Duodenal mucosa (tissue), 2 donors: ENCODE results near the gene SERGEF.

Experiments used
- H3K27ac ChIP-seq: one replicate; pipeline ENCODE4 v1.7.0; 2013; ENCODE audit warnings: low read depth, low read length
- H3K27me3 ChIP-seq, 2 donors: one replicate each; pipeline ENCODE4 v1.7.0; 2013; ENCODE audit warnings: low read length in 2 of 2, control low read depth in 1 of 2; ENCODE audit not compliant: insufficient read depth in 2 of 2, control insufficient read depth in 1 of 2
- H3K36me3 ChIP-seq, 2 donors: one replicate each; pipeline ENCODE4 v1.7.0; 2013; ENCODE audit warnings: low read length in 2 of 2, control low read depth in 1 of 2; ENCODE audit not compliant: insufficient read depth in 2 of 2, control insufficient read depth in 1 of 2
- H3K4me1 ChIP-seq, 2 donors: one replicate each; pipeline ENCODE4 v1.7.0; 2013; ENCODE audit warnings: low read length in 2 of 2, control low read depth in 1 of 2; ENCODE audit not compliant: insufficient read depth in 2 of 2, control insufficient read depth in 1 of 2
- H3K4me3 ChIP-seq, 2 donors: one replicate each; pipeline ENCODE4 v1.7.0; 2013; ENCODE audit warnings: low read length in 2 of 2, low read depth in 1 of 2
- H3K9ac ChIP-seq, 2 donors: one replicate each; pipeline ENCODE4 v1.7.0; 2013; ENCODE audit warnings: low read length in 2 of 2, low read depth in 1 of 2
- H3K9me3 ChIP-seq, 2 donors: one replicate each; pipeline ENCODE4 v1.7.0; 2013; ENCODE audit warnings: low read length in 2 of 2, control low read depth in 1 of 2; ENCODE audit not compliant: control insufficient read depth in 1 of 2

The SERGEF gene

DNA sequence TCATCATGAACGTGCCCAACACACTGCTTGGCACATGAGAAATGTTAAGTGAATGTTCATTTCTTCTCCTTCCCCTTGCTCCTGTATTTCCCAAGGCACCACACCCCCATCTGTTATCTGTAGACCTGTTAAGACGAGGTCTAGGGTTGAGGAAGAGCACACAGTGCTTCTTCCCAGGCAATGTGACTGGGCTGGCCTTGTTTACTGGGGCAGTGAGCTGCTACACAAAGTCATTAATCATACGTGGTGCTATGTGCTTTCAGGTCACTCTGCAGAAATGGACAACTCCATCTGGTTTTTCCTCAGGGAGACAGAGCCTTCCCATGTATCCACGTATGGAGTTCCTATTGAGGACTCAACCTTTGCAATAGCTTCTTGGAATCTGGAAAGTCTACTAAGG, 159.6 kb downstream of the SERGEF start:
- no peaks in the 10 kb centered on the region for H3K36me3 ChIP-seq

DNA sequence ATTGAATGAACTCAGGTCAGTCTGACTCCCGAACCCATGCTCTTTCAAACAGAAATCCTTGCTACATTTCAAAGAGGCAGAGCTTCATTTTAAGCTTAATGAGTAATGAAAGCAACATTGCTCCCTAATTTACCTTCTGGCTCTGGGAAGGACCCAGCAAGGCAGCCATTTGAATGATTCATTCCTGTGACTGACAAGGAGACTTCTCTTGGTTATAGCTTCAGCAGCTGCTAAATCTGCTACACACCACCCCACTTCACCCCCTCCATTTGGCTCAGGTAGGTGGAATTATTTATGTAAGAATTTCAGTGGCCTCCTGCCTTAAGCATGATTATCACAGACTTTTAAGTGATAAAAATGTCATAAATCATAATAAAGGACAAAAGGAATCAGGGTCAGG, 160.6 kb downstream of the SERGEF start:
- Histone ChIP-seq H3K9ac (no peak overlapping the region), H3K27ac (no peak overlapping the region), H3K9me3 (no peaks in the 10 kb centered on the region), H3K36me3 (no peaks in the 10 kb centered on the region), H3K27me3 (no peaks in the 10 kb centered on the region), H3K4me1 (peaks cover 0 to 13% of the 10 kb centered on the region in 2 donors), H3K4me3 (no peak overlapping the region)

More for the DNA sequence above, 159.6 kb downstream of the SERGEF start:
- no peak overlapping the region for H3K4me3 ChIP-seq
- no peak overlapping the region for H3K27ac ChIP-seq
- peaks cover 0 to 13% of the 10 kb centered on the region in 2 donors for H3K4me1 ChIP-seq
- H3K9me3 ChIP-seq, result no peaks in the 10 kb centered on the region
- no peaks in the 10 kb centered on the region for H3K27me3 ChIP-seq
- no peak overlapping the region for H3K9ac ChIP-seq

DNA sequence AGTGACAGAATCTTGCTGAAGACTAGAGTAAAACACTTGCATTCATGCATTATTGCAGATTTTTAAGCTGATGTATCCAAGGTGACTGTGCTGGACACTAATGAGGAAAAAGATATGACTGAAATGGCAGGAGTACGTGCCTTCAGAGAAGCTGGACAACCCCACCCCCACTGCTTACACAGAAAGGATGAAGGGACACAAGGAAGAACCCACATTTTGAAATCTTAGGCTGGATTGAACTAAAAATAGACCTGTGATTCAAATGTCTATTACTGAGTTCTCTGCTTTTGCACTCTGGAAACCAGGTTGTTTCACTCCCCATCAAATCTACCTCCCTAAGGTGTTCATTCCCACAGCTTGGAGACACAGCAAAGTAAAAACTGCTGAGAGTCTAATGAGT, 161.2 kb downstream of the SERGEF start:
- Histone ChIP-seq H3K36me3 (no peaks in the 10 kb centered on the region), H3K4me1 (peaks cover 0 to 13% of the 10 kb centered on the region in 2 donors), H3K27ac (no peak overlapping the region), H3K4me3 (no peak overlapping the region), H3K9me3 (no peaks in the 10 kb centered on the region), H3K27me3 (no peaks in the 10 kb centered on the region), H3K9ac (no peak overlapping the region)

DNA sequence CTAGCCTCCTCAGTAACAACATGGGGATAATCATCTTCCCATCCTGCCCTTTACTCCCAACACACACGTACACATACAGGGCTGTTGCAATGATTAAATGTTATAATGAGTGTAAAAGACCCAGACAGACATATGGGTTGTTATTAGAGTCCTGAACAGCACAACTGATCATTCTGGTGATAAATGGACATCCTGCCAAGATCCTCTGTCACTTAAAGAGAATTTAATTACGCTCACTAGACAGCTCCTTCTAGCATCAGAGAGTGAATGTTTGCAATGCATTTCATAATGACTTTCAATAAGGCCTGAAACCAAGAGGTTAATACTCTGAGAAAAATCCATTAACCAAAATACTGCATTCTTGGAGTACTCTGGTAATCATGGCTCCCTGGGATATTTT, 162.5 kb downstream of the SERGEF start:
- no peaks in the 10 kb centered on the region for H3K27me3 ChIP-seq
- H3K4me1 ChIP-seq, result peaks cover 0 to 13% of the 10 kb centered on the region in 2 donors
- H3K27ac ChIP-seq, result no peak overlapping the region
- H3K9me3 ChIP-seq, result no peaks in the 10 kb centered on the region
- no peak overlapping the region for H3K9ac ChIP-seq
- H3K4me3 ChIP-seq, result no peak overlapping the region
- H3K36me3 ChIP-seq, result peaks cover 0 to 5% of the 10 kb centered on the region in 2 donors

- Histone ChIP-seq H3K4me3 (no peak overlapping the region), H3K4me1 (peaks cover 0 to 13% of the 10 kb centered on the region in 2 donors), H3K36me3 (peaks cover 0 to 5% of the 10 kb centered on the region in 2 donors), H3K9me3 (no peaks in the 10 kb centered on the region), H3K27me3 (no peaks in the 10 kb centered on the region), H3K27ac (no peak overlapping the region), H3K9ac (no peak overlapping the region)
These were observed 164.1 kb downstream of the SERGEF start for GRCh38 chr11:17848715-17849114.

- Histone ChIP-seq H3K27me3 (no peaks in the 10 kb centered on the region), H3K27ac (no peak overlapping the region), H3K9ac (no peak overlapping the region), H3K4me3 (no peak overlapping the region), H3K4me1 (no peaks in the 10 kb centered on the region), H3K9me3 (no peaks in the 10 kb centered on the region), H3K36me3 (peaks cover 0 to 5% of the 10 kb centered on the region in 2 donors)
These were observed 165.9 kb downstream of the SERGEF start for GRCh38 chr11:17846852-17847453.

GRCh38 chr11:17845431-17845881, 167.4 kb downstream of the SERGEF start:
- Histone ChIP-seq H3K9me3 (no peaks in the 10 kb centered on the region), H3K27ac (no peak overlapping the region), H3K4me3 (no peak overlapping the region), H3K27me3 (no peaks in the 10 kb centered on the region), H3K9ac (no peak overlapping the region), H3K4me1 (no peaks in the 10 kb centered on the region), H3K36me3 (peaks cover 0 to 5% of the 10 kb centered on the region in 2 donors)

GRCh38 chr11:17840101-17840548, 172.7 kb downstream of the SERGEF start:
- no peaks in the 10 kb centered on the region for H3K4me1 ChIP-seq
- no peaks in the 10 kb centered on the region for H3K36me3 ChIP-seq
- H3K9me3 ChIP-seq, result no peaks in the 10 kb centered on the region
- H3K9ac ChIP-seq, result no peak overlapping the region
- H3K27me3 ChIP-seq, result no peaks in the 10 kb centered on the region
- no peak overlapping the region for H3K27ac ChIP-seq
- H3K4me3 ChIP-seq, result no peak overlapping the region

DNA sequence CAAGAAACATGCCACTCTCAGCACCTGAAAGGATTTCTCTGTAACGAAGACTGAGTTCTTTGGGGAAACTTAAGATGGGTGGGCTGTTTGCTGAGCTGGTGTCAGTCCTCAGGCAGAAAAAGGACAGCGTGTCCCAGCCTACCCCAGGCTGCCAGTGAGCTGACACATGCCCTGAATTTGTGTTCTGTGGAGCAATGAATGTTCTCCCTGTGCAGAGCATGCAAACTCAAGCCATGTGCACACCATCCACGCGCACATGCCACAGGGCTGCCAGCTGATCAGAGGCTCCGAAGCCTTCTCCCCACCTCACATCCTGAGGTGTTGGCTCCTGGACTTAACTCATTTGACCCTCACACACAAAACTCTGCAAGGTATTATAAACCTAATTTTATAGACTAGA, 173.4 kb downstream of the SERGEF start:
- Histone ChIP-seq H3K27ac (no peak overlapping the region), H3K9ac (no peak overlapping the region), H3K27me3 (no peaks in the 10 kb centered on the region), H3K4me1 (no peaks in the 10 kb centered on the region), H3K9me3 (no peaks in the 10 kb centered on the region), H3K4me3 (no peak overlapping the region), H3K36me3 (no peaks in the 10 kb centered on the region)

GRCh38 chr11:17838102-17838501, 174.7 kb downstream of the SERGEF start:
- Histone ChIP-seq H3K4me1 (no peaks in the 10 kb centered on the region), H3K27me3 (no peaks in the 10 kb centered on the region), H3K9ac (no peak overlapping the region), H3K4me3 (no peak overlapping the region), H3K27ac (no peak overlapping the region), H3K36me3 (no peaks in the 10 kb centered on the region), H3K9me3 (no peaks in the 10 kb centered on the region)
